Inferior parietal cortex (tissue), 1 donor: ENCODE measurements around the gene CTNND2.

ENCODE experiments used
- DNase-seq: peaks from one replicate; pipeline ENCODE4 v3.0.0-alpha.2; 2016; ENCODE audit errors: extremely low spot score

Gene CTNND2, protein sequence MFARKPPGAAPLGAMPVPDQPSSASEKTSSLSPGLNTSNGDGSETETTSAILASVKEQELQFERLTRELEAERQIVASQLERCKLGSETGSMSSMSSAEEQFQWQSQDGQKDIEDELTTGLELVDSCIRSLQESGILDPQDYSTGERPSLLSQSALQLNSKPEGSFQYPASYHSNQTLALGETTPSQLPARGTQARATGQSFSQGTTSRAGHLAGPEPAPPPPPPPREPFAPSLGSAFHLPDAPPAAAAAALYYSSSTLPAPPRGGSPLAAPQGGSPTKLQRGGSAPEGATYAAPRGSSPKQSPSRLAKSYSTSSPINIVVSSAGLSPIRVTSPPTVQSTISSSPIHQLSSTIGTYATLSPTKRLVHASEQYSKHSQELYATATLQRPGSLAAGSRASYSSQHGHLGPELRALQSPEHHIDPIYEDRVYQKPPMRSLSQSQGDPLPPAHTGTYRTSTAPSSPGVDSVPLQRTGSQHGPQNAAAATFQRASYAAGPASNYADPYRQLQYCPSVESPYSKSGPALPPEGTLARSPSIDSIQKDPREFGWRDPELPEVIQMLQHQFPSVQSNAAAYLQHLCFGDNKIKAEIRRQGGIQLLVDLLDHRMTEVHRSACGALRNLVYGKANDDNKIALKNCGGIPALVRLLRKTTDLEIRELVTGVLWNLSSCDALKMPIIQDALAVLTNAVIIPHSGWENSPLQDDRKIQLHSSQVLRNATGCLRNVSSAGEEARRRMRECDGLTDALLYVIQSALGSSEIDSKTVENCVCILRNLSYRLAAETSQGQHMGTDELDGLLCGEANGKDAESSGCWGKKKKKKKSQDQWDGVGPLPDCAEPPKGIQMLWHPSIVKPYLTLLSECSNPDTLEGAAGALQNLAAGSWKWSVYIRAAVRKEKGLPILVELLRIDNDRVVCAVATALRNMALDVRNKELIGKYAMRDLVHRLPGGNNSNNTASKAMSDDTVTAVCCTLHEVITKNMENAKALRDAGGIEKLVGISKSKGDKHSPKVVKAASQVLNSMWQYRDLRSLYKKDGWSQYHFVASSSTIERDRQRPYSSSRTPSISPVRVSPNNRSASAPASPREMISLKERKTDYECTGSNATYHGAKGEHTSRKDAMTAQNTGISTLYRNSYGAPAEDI (N-terminal part only)

GRCh38 chr5:11904265-11904906, at the start of gene CTNND2:
Gene CTNND2, minus strand, starts transcription at chr5:11904446. Its CDS starts 593 bp downstream, at chr5:11903853.
- peak; percentile 72 for DNase-seq

GRCh38 chr5:11946317-11946716, 42.1 kb upstream of the CTNND2 start:
- DNase-seq, result no peak

GRCh38 chr5:11941566-11941965, 37.3 kb upstream of the CTNND2 start:
- DNase-seq, result no peak

GRCh38 chr5:11931638-11932037, 27.4 kb upstream of the CTNND2 start:
- no peak for DNase-seq

DNA sequence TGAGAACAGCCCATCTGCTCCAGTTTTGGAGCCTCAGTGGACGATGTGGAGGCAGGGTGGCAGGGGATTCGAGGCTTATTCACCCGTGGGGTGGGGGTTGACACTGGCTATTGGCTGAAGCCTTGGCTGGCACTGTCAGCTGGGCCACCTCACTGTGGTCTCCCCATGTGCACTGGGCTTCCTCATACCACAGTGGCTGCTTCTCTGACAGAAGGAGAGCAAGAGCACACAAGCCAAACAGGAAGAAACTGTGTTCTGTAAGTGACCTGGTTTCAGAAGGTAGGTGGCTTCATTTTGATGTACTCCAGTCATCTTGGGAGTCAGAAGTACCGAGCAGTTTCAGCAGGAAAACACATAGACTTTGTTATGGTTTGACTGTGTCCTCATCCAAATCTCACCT, 24.7 kb upstream of the CTNND2 start:
- DNase-seq, result no peak

DNA sequence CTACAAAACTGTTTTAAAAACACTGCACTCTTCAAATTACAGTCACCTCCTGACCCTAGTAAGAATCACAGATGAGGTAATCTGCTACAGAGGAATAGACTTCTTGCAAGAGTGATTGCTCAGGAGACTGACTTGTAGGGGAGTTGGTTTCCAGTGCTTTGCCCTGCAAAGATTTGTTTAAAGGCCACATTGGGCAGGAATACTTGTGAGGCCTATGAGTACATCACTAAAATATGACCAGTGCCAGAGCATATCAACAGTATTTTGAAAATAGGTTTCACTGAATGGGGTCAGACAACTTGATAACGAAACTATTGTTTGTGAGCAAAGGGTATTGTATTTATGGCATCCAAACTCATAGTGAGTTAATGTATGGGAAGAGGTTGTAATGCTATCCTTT, 21.5 kb upstream of the CTNND2 start:
- no peak for DNase-seq

DNA sequence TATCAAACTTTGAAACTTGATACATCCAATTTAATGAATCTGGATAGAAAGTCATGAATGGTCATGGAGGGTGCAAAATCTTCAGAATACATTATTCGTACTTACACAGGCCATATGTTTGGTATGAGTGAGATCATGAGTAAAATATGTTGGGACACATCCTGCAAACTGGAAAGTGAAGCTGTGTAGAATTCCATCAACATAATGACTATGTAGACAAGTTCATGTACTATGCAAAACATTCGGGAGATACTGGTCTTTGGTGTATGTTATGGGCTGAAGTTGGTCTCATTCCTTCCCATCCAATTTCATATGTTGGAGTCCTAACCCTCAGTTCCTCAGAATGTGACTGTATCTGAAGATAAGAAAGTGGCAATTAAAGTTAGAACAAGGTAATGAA, 18.1 kb upstream of the CTNND2 start:
- DNase-seq, result no peak

GRCh38 chr5:11918463-11919045, 14.3 kb upstream of the CTNND2 start:
- peak; percentile 39 for DNase-seq

DNA sequence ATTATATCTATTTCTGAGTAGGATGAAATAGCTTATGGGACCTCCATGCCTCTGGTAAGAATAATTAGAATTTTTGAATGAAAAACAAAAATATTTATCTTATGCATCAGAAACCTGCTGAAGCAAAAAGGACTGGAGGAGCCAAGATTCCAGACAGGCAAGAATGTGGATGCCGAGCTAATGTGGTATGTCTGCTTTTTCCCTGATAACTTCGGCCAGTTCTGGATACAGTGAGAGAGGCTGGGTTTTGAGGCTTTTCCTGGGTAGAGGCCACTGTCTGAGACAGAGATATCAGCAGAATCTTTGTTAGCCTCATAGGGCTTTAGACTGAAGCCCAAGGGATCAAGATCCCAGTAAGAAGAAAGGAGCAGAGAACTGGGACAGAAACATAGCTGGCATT, 5.2 kb upstream of the CTNND2 start:
- no peak for DNase-seq

- peak; percentile 34 for DNase-seq
Observed at GRCh38 chr5:11906497-11906896, 2.3 kb upstream of the CTNND2 start.

GRCh38 chr5:11905206-11905605, 960 bp upstream of the CTNND2 start:
- DNase-seq, result no peak

DNA sequence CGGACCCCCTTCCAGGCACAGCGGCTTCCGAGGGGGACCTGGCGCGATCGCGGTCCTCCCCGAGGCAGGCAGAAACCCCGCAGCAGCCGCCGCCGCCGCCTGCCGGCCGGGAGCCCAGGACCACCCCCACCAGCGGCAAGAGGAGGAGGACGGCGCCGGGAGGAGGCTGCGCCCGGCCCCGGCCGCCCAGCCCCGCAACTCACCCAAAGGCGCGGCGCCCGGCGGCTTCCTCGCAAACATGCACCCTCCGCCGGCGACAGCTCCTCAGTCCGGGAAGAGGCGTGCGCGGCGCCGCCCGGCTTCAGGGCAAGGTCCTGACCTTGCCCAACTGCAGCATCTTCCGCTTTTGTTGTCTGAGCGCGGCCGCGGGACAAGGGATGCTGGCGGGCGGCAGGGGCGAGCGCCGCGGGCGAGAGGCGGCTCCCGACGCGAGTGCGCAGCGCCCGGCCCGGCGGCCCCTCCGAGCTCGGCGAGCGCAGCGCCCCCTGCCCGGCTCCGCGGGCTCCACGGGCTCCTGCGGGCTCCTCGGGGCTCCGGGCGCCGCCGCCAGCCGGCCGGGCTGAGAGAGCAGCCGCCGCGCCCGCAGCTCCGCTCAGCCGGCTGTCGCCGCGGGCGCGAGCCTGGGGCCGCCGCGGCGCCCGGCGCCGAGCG, 507 bp downstream of the CTNND2 start:
- peak; percentile 22 for DNase-seq

- peak; percentile 32 for DNase-seq
Observed at GRCh38 chr5:11903121-11903613, 1.1 kb downstream of the CTNND2 start.

DNA sequence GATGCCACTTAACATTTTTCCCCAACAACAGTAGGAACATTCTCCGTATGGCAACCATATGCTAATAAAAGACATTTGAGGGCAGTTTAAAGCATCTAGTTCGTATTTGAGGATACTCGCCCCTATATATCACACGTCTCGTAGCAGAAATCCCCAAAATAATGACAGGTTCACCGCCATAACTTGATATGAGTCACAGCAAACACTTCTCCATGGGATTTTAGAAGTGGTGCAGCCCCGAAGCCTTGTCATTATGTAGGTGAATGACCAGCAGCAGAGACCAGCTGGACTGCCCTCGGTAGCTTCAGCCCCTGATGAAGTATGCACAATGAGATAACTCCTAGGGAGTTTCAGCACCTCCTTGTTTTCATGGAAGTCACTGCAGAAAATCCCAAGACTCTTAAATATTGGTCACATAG, 2.0 kb downstream of the CTNND2 start:
- DNase-seq, result peak; percentile 26

GRCh38 chr5:11898787-11899186, 5.5 kb downstream of the CTNND2 start:
- no peak for DNase-seq

- DNase-seq, result no peak
Observed at GRCh38 chr5:11897781-11898180, 6.5 kb downstream of the CTNND2 start.

DNA sequence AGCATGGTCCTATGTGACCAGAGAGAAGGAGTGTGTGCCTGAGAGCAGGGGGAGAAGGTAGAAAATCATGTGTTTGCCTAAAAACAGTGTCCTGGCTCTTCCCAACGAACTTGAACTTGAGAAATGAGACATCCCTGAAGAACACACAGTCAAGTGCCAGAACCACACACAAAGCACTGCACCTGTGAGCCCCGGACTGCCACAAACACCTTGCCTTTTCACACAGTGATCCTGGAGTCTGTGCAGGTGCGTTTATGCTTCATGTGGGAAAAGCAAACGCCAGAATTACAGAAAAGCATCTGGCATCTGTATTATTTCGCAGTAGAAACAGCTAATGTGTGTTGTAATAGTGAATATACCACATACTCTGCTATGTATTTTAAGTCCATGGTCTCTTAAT, 9.3 kb downstream of the CTNND2 start:
- DNase-seq, result no peak

GRCh38 chr5:11892832-11893231, 11.4 kb downstream of the CTNND2 start:
- no peak for DNase-seq

DNA sequence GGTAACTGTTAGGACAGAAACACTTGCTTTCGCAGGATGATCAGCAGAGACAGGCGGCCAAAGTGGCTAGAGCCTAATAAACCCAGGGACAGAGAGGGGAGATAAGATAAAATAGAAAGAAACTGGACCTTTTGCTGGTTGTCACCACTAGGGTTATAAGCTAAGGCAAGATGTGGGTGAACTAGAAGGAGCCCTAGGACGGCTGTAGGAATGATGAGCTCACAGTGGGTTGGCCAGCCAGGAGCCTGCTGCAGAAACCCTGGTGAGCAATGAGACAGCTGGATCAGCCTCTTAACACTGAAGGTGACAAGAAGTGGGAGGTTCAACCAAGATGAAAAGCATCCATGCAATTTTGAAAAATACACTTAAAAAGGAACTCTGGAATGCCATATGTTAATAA, 13.5 kb downstream of the CTNND2 start:
- no peak for DNase-seq

DNA sequence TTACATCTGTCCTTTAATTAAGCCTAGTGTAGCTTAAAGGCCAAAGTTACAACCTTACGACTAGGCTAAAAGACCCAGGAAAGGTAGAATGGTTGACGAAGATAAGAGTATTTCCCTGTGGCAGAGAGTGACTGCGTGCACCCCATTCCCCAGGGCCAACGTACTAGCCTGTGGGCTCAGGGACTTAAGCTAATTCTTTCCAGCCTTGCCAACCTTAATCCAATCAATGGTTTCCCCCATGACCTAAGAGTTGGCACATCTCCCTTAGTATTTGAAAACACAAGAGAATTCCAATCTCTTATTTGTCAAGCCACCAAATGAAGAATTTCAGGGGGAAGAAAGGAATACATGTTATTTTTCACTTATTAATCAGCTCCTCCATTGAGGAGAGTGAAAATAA, 16.0 kb downstream of the CTNND2 start:
- DNase-seq, result no peak

DNA sequence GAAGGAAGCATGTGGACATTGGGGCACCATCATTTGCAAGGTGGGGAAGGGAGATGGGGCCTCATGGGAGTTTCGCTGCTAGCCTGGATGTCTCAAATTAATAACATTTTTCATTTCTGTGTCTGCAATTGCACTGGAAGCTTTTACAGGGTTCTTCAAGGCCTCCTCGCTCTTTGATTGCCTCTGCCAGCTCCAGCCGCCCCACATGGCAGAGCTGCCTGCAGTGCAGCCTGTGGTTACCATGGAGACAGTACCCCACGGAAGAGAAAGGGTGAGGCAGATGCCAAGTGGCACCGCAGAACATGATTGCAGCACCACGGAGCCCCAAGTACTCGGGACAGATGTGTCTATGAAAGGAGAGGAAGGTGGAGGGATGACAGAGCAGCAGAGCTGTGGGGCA, 25.4 kb downstream of the CTNND2 start:
- DNase-seq, result peak; percentile 50
